ENCODE measurements around the gene SLX4. TPM values are rescaled to one million over a fixed set of nuclear protein-coding genes. Genes with fewer than 3 reads are reported as not detected.
A peak's percentile ranks its signal among the peaks of the same experiment; 100 is the strongest.

The SLX4 gene
- total RNA-seq, 1 experiment from 2014 or later = 15.5 TPM

- Histone ChIP-seq H3K36me3 (ENCODE audit: control insufficient read depth, insufficient read depth, low read length) (no peaks in the 10 kb centered on the region), H3K27ac (ENCODE audit: low read length) (no peak overlapping the region), H3K4me1 (ENCODE audit: control insufficient read depth, insufficient read depth, low read length) (peaks cover 17% of the 10 kb centered on the region), H3K4me3 (ENCODE audit: low read depth in 2 of 2, low read length in 2 of 2) (no peak overlapping the region), H3K27me3 (ENCODE audit: control insufficient read depth, insufficient read depth, low read length) (no peaks in the 10 kb centered on the region), H3K9me3 (ENCODE audit: control insufficient read depth, insufficient read depth, low read depth, low read length) (no peaks in the 10 kb centered on the region)
- intact Hi-C loops (cut with micrococcal nuclease; ENCODE audit: unreplicated experiment) = no loop called here
- POLR2A ChIA-PET = no interaction called here
- no peak for TF ChIP-seq POLR2AphosphoS5 (IDR thresholded peaks at IDR 0.05; ENCODE audit: low read depth, low read length)
- TF ChIP-seq TCF7L2 (IDR thresholded peaks at IDR 0.05; ENCODE audit: low read depth, low read length) = no peak
- ATAC-seq = peak; percentile 32
- no peak for DNase-seq (ENCODE audit: low read depth, low spot score)
- BruUV-seq (replicated peaks) = no TSS peak
- in situ Hi-C loops (cut with HindIII; ENCODE audit: low pct_unique_long_range_greater_than_20kb, low sequenced_read_pairs) = no loop called here
- CTCF ChIA-PET = no interaction called here
These were observed 44.2 kb upstream of the SLX4 start for GRCh38 chr16:3655396-3656159.

GRCh38 chr16:3655030-3655395 lies 43.6 kb upstream of the SLX4 start:
- TF ChIP-seq REST (IDR thresholded peaks at IDR 0.05; ENCODE audit: insufficient read depth in 1 of 2, low read depth in 2 of 2, low read length in 1 of 2) (no peak), POLR2AphosphoS5 (IDR thresholded peaks at IDR 0.05; ENCODE audit: low read depth, low read length) (no peak), TCF7L2 (IDR thresholded peaks at IDR 0.05; ENCODE audit: low read depth, low read length) (no peak), SIN3A (IDR thresholded peaks at IDR 0.05; ENCODE audit: borderline replicate concordance, insufficient read depth, low read depth, low read length) (no peak), CTCF (IDR thresholded peaks at IDR 0.05) (no peak)
- no TSS peak for BruUV-seq (replicated peaks)
- in situ Hi-C loops (cut with HindIII; ENCODE audit: low pct_unique_long_range_greater_than_20kb, low sequenced_read_pairs) = no loop called here
- no peaks in the 10 kb centered on the region for H3K27me3 ChIP-seq (ENCODE audit: control insufficient read depth, insufficient read depth, low read length)
- intact Hi-C loops (cut with micrococcal nuclease; ENCODE audit: unreplicated experiment) = no loop called here
- POLR2A ChIA-PET = no interaction called here
- H3K9me3 ChIP-seq (ENCODE audit: control insufficient read depth, insufficient read depth, low read depth, low read length) = no peaks in the 10 kb centered on the region
- DNase-seq (ENCODE audit: low read depth, low spot score) = no peak
- no peak for ATAC-seq
- H3K36me3 ChIP-seq (ENCODE audit: control insufficient read depth, insufficient read depth, low read length) = peaks cover 2% of the 10 kb centered on the region; the same call in 1 of the 2 replicates
- CTCF ChIA-PET = no interaction called here
- H3K4me1 ChIP-seq (ENCODE audit: control insufficient read depth, insufficient read depth, low read length) = peaks cover 17% of the 10 kb centered on the region
- no peak overlapping the region for H3K27ac ChIP-seq (ENCODE audit: low read length)
- no peak overlapping the region for H3K4me3 ChIP-seq (ENCODE audit: low read depth in 2 of 2, low read length in 2 of 2)
